ENCODE results near the gene SSUH2.
"Not testable (repeated sequence)": the region's sequence is repeated elsewhere in the genome, so short reads cannot be mapped to it uniquely, and the experiment has no call there.

Gene SSUH2

GRCh38 chr3:8644748-8645390 is at the start of gene SSUH2:
Gene SSUH2, minus strand, starts transcription at chr3:8644798. Its CDS starts 40 bp downstream, at chr3:8644758.
- DNase-seq, result no peak

- not testable (repeated sequence) for DNase-seq
Measured at GRCh38 chr3:8691295-8691694, 46.7 kb upstream of the SSUH2 start.

GRCh38 chr3:8684992-8685391 is 40.4 kb upstream of the SSUH2 start:
- not testable (repeated sequence) for DNase-seq

GRCh38 chr3:8682850-8683574 is 38.4 kb upstream of the SSUH2 start:
- DNase-seq, result not testable (repeated sequence)

GRCh38 chr3:8681881-8682538 is 37.4 kb upstream of the SSUH2 start:
- DNase-seq, result not testable (repeated sequence)

- DNase-seq, result no peak
Measured at GRCh38 chr3:8681349-8681748, 36.8 kb upstream of the SSUH2 start.

- not testable (repeated sequence) for DNase-seq
Measured at GRCh38 chr3:8679817-8680553, 35.4 kb upstream of the SSUH2 start.

GRCh38 chr3:8678751-8679150 is 34.2 kb upstream of the SSUH2 start:
- DNase-seq, result no peak

GRCh38 chr3:8677258-8677657 is 32.7 kb upstream of the SSUH2 start:
- not testable (repeated sequence) for DNase-seq

GRCh38 chr3:8675591-8675990 is 31.0 kb upstream of the SSUH2 start:
- DNase-seq, result not testable (repeated sequence)

GRCh38 chr3:8673083-8673737 is 28.6 kb upstream of the SSUH2 start:
- no peak for DNase-seq

- DNase-seq, result no peak
Measured at GRCh38 chr3:8669019-8669418, 24.4 kb upstream of the SSUH2 start.

GRCh38 chr3:8668216-8668615 is 23.6 kb upstream of the SSUH2 start:
- DNase-seq, result no peak

- no peak for DNase-seq
Measured at GRCh38 chr3:8667463-8668091, 23.0 kb upstream of the SSUH2 start.

GRCh38 chr3:8665407-8665896 is 20.9 kb upstream of the SSUH2 start:
- no peak for DNase-seq

GRCh38 chr3:8663177-8664061 is 18.8 kb upstream of the SSUH2 start:
- DNase-seq, result peak; percentile 20

GRCh38 chr3:8662594-8662993 is 18.0 kb upstream of the SSUH2 start:
- DNase-seq, result no peak

GRCh38 chr3:8660175-8661118 is 15.8 kb upstream of the SSUH2 start:
- no peak for DNase-seq

- no peak for DNase-seq
Measured at GRCh38 chr3:8659242-8659641, 14.6 kb upstream of the SSUH2 start.
